Inflammatory macrophage treated with lipopolysaccharide for 1 hour (primary cell): ENCODE data around the gene MCL1.
"Not testable (repeated sequence)": the region's sequence is repeated elsewhere in the genome, so short reads cannot be mapped to it uniquely, and the experiment has no call there.

Experiments used
- DNase-seq, 2 donors: peaks; one replicate each; pipeline ENCODE4 v3.0.0-alpha.2; 2020 to 2022

The MCL1 gene

DNA sequence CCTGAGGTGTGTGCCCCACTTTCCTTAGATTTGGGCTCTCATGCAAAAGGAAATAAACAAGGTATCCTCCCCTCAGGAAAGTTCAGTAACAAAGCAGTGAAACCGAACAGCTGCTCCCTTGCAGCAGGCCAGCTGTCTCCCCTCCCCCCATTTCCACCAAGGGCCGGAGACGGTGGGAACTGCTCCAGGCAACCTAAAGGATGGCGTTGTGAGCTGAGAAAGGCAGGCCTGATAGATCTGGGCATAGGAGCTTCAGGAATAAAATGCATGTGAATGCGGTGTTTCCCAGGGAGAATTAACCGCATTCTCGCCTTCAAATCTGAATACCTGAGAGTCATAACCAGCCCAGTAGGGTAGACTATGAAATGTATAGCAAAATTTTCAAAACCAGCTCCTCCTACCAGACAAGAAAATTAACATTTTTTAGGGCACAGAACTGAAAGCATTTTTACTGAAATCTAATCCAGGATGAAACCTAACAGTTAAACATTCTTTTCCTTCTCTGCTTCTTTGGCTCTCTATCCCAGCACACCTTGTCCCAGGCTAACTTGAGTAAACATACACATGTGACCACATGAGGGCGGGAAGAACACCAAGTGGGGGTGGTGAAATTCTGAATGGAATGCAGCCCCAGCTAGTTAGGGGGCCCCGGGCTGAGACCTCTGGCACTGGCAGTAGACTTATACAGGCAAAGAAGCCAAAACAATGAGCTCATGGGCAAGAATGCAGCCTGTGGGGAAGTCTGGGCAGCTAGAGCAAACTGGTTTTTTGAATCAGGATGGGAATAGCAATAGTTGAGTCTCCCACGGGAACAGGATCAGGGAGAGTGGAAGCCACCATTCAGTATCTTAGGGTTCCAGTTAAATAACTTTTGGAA lies 11.5 kb downstream of the MCL1 start:
- DNase-seq: peak in 1 of 2 donors; percentile 53

DNA sequence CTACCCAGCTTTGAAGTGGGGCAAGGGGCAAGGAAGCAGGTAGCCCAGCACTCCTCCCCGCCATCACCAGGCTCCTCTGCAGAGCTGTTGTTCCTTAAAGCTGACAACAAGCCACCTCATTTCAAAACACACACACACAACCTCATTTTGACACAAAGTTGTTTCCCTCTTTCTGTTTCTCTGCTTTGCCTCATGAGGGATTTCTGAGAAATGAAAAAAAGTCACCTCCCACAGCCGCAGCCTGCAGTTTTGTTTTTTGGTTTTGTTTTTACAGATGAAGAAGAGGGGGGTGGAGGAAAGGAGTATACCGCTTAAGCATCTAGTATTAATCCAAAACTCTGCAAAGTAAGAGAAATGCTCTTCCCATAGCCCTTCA lies 12.1 kb downstream of the MCL1 start:
- peak; percentile 87 to 88 for DNase-seq

DNA sequence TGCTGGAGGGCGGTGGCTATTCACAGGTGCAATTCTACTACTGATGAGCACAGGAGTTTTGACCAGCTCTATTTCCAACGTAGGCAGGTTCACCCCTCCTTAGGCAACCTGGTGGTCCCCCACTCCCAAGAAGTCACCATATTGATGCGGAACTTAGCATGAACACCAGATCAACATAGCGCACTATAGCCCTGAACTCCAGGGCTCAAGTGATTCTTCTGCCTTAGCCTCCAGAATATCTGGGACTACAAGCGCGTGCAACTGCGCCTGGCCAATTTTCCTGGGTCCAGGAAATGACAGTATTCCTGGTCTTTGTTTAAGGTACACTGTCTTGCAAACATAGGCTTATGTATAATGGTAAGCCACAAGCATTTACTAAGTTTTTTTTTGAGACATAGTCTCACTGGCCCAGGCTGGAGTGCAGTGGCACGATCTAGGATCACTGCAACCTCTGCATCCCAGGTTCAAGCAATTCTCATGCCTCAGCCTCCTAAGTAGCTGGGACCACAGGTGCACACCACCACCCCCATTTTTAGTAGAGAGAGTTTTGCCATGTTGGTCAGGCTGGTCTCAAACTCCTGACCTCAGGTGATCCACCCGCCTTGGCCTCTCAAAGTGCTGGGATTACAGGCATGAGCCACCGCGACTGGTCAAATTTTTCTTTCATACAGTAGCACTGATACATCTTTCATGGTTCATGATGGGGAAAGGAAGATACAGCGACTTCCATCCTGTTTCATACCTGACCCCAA lies 12.6 kb downstream of the MCL1 start:
- DNase-seq: no peak

DNA sequence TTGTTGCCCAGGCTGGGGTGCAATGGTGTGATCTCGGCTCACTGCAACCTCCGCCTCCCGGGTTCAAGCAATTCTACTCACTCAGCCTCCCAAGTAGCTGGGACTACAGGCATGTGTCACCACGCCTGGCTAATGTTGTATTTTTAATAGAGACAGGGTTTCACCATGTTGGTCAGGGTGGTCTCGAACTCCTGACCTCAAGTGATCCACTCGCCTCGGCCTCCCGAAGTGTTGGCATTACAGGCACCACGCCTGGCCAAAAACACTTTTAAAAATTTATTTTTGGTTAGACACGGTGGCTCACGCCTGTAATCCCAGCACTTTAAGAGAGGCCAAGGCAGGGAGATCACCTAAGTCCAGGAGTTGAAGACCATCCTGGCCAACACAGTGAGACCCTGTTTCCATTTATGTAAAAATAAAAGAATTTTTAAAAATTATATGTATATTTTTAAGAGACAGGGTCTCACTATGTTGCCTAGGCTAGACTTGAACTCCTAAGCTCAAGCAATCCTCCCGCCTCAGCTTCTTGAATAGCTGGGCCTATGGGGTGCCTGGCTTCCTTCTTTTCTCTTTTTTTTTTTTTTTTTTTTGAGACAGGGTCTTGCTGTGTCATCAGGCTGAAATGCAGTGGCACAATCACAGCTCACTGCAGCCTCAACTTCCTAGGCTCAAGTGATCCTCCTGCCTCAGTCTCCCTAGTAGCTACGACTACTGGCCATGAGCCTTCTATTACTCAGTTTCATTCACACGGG lies 14.0 kb downstream of the MCL1 start:
- DNase-seq: not testable (repeated sequence)

DNA sequence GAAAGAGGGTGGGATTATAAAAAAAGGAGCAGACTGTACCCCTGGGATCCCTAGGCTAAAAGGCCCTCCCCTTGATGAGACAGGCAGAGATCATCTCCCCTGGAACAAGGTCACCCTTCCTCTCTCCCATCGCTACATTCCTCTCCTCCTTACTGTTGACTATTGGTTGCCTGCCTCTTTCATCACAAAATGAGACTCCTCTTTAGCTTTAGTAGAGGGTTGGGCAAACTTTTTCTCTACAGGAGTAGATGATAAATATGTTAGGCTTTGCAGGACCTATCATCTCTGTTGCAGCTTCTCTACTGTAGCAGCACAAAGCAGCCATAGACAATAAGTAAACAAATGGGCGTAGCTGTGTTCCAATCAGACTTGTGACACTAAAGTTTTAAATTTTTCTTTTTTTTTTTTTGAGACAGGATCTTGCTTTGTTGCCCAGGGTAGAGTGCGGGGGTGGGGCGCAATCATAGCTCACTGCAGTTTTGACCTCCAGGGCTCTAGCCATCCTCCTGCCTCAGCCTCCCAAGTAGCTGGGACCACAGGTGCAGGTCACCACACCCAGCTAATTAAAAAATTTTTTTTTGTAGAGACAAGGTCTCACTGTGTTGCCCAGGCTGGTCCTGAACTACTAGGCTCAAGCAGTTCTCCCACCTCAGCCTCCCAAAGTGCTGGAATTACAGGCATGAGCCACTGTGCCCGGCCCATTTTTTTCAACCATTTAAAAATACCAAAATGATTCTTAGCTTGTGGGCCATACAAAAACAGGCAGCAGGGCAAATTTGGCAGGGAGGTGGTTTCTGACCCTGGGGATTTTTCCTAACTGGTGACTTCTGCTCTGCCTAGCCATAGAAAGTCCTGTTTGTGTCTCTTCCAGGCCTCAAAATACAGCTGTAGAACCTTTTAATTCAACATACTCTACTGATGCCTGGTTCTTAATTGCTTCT lies 15.1 kb downstream of the MCL1 start:
- DNase-seq: peak in 1 of 2 donors; percentile 26

DNA sequence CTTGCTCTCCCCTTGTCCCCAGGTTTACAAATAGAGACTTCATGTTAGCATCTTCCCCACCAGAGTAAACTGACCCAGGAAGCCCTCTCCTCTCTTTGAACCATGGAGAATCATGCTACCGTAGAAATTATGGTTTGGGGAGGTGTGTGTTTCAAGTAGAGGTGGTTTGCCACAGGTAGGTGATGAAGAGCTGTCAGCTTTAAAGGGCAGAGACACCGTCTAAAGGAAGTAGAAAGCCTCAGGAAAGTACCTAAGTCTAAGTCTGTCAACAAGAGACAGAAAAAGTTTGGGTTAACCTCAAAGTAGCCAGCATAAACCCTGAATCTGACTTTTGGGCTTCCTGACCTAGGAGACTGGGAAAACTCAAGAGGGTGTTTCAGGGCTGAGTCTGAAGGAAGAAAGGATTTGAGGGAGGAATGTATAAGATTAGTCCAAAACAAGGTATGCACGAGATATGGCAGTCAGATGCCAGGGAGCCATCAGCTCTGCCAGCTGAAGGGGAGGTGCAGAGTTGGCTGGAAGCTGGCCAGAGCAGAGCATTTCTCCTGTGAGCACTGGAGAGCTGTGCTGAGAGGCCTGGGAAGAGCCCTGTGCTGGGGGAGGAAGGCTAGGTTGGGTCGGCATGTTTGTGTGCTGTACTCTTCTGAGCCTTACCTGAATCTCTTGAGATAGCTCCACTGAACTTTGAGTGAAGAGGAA lies 15.9 kb downstream of the MCL1 start:
- DNase-seq: no peak

DNA sequence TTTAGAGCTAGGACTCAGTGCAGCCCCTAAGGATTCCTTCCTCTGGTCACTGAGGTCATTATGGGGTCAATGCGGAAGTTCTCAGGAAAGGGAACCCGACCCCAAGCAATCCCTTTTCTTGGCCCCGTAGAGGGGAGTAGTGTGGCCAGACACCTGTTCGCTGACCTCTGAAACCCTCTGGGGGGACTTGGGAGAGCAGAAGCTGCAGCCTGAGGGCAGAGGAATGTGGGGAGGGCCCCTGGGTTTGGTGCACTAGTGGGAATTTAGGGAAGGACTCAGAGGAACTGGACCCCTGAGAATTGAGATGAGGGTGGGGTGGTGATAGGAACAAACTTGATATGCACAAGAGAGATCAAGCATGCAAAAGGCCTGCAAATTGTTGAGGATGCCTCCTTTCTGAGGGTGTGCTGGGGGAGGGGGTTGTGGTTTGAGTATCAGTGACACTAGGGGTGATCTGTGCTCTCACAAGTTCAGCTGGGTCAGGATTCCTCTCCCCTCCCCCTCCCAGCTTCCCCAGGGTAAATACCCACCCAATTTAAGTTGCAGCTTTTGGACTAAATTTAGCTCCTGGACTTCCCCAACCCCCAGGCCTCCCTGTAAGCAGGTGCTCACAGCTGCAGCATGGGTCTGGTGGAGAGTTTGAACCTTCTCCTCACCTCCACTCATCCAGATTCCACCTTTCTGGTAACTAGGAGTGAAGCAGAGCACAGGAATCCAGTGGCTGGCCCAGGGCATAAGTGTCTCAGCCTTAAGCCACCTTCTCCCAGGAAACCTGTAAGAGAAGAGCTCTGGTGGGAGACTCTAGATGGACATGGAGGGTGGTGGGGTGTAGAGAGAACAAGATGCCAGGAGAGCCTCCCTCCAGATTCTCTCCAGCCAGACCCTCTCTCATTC lies 16.7 kb downstream of the MCL1 start:
- peak in 1 of 2 donors; percentile 14 for DNase-seq

DNA sequence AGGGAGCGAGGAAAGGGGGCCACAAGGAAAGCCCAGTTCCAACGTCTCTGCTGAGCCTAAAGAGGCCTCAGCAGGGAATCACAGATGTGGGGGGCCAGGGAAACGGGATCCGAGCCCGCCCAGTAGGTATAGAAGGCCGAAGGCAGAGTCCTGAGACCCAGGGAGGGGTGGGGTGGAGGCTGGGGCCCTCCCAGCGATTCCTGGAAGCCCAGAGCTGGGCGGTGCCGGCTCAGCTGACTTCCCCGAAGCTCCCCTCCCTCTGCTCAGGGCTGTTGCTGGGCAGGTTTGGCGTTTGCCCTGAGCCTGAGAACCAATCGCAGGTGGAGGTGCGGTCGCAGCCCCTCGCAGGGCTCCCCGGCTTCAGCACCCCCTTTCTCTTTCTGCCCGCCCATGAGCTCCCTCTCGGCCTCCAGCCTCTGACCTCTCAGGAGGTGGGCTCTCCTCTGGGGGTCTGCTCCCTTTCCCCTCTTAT lies 17.4 kb downstream of the MCL1 start:
- peak; percentile 75 to 87 for DNase-seq

DNA sequence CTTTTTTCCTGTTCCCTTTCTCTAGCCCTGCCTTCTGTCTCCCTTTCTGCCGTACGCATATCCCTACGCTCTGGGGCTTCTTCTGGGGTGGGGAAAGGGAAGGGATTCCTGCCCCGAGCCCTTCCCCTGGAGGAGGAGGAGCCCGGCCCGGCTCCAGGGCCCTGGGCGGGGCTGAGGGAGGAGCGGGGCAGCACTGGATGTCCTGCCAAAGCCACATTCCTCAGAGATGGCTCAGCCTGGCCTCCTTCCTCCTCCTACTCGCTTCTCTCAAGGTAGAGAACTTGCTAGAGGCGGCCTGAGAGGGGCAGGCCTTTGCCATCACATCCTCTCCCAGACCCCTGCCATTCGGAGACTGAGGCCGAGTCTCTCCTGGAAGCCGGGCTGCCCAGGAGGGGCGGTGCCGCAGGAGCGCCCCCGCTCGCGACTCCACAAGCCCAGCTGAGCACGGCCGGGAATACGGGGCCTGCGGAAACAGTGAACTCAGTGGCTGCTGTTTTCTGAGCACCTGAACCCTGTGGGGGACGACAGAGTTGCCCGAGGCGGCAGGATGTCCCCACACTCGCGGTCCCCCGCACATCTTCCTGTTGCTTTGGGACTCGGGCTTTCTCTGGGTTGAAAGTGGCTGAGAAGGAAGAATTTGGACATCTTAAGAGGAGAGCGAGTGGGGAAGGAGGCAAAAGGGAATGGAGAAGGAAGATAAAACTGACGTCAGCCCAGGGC lies 18.0 kb downstream of the MCL1 start:
- peak; percentile 86 to 89 for DNase-seq

DNA sequence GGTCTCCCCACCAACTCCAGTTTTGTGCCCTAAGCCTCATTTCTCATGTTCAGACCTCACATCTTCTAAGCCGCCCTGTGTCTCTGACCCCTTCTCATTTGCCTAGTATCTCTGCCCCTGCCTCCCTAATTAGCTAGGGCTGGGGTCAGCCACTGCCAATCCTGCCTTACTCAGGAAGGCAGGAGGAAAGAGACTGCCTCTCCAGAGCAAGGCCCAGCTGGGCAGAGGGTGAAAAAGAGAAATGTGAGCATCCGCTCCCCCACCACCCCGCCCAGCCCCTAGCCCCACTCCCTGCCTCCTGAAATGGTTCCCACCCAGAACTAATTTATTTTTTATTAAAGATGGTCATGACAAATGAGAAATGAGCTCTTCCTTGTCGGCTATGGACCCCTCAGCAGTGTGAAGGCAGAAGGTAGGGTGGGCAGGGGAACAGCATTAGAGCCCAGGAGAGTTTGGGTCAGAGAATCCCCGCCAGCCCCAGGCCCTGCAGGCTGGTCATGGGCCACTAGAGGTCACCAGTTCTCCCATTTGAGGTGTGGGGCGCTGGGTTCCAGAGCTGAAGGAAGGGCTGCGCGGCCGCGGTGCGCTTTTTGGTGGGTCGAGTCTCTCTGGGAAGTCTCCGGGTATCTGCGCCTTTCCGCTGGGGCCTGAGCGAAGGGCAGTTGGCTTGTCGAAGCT lies 18.7 kb downstream of the MCL1 start:
- peak in 1 of 2 donors; percentile 88 for DNase-seq

DNA sequence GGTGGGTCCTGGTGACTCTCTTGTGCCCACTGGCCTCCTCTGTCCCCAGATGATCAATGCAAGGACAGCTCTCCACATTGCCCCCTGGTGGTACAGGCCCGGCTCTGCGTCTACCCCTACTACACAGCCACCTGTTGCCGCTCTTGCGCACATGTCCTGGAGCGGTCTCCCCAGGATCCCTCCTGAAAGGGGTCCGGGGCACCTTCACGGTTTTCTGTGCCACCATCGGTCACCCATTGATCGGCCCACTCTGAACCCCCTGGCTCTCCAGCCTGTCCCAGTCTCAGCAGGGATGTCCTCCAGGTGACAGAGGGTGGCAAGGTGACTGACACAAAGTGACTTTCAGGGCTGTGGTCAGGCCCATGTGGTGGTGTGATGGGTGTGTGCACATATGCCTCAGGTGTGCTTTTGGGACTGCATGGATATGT lies 19.4 kb downstream of the MCL1 start:
- DNase-seq: peak in 1 of 2 donors; percentile 78

DNA sequence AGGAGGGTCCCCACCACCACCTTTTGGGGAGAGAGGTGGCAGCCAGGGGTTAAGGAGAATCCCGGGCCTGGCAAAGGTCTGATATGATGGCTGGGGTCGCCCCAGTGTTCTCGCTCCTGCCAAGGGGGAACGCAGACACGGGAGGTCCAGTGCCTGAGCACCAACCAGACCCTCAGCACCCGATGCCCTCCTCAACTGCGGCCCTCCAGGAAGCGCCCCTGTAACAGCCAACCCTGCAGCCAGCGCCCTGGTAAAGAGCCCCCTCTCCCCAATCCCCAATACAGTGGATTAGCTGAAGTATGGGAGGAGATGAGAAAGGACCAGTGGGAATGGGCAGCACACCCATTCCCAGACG lies 19.8 kb downstream of the MCL1 start:
- no peak for DNase-seq

DNA sequence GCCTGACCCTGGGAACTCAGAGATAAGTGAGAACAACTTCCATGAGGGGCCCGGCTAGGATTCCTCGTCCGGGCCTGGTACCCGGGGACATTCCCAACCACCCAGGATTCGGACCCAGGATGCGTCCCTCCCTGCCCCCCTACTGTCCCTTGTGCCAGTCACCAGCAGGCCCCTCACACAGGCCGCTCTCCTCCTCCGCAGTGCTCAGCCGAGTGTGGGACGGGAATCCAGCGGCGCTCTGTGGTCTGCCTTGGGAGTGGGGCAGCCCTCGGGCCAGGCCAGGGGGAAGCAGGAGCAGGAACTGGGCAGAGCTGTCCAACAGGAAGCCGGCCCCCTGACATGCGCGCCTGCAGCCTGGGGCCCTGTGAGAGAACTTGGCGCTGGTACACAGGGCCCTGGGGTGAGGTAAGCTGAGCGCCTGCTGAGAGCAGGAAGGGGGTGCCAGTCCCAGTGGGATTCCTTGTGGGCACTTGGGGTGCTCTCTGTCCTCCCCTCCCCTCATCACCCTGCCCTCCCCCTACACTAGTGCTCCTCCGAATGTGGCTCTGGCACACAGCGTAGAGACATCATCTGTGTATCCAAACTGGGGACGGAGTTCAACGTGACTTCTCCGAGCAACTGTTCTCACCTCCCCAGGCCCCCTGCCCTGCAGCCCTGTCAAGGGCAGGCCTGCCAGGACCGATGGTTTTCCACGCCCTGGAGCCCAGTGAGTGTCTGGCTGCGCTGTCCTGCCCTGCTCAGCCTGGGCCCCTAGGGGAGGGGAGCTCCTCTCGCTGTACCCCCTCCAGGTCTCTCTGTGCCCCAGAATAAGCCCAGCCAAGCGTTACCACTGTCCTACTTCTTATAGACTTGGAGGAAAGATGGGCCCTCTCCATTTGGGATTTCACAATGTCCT lies 20.4 kb downstream of the MCL1 start:
- DNase-seq: peak in 1 of 2 donors; percentile 35

DNA sequence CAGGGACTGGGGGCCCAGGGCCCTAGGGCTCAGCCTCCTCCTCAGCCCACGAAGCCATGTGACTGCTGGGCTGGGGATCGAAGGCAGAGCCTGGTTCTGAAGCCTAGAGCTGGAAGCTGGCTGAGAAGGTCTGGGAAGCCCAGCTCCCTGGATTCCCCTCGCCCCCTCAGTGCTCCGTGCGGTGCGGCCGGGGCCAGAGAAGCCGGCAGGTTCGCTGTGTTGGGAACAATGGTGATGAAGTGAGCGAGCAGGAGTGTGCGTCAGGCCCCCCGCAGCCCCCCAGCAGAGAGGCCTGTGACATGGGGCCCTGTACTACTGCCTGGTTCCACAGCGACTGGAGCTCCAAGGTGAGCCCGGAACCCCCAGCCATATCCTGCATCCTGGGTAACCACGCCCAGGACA lies 21.1 kb downstream of the MCL1 start:
- no peak for DNase-seq

DNA sequence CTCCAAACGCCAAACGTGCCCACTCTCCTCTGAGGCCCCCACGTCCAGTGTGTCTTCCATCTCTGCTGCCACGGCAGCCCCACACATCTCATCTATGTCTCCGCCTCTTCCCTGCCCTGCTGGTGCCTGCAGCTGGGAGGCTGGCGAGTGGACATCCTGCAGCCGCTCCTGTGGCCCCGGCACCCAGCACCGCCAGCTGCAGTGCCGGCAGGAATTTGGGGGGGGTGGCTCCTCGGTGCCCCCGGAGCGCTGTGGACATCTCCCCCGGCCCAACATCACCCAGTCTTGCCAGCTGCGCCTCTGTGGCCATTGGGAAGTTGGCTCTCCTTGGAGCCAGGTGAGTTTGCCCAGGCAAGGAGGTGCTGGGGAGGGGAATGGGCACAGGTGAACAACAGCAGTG lies 21.6 kb downstream of the MCL1 start:
- DNase-seq: no peak

DNA sequence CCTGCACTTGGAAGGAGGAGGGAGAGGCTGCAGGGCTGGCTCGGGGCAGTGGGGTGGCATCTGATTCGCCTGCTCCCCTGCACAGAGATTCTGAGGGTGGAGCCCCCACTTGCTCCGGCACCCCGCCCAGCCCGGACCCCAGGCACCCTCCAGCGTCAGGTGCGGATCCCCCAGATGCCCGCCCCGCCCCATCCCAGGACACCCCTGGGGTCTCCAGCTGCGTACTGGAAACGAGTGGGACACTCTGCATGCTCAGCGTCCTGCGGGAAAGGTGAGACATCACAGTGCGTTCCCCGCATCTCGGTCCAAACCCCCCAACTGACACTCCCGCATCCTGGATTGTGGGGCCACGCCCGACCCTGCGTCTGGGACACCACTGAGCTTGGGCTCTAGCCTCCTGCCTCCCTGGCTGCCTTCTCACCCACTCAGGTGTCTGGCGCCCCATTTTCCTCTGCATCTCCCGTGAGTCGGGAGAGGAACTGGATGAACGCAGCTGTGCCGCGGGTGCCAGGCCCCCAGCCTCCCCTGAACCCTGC lies 22.3 kb downstream of the MCL1 start:
- DNase-seq: no peak

DNA sequence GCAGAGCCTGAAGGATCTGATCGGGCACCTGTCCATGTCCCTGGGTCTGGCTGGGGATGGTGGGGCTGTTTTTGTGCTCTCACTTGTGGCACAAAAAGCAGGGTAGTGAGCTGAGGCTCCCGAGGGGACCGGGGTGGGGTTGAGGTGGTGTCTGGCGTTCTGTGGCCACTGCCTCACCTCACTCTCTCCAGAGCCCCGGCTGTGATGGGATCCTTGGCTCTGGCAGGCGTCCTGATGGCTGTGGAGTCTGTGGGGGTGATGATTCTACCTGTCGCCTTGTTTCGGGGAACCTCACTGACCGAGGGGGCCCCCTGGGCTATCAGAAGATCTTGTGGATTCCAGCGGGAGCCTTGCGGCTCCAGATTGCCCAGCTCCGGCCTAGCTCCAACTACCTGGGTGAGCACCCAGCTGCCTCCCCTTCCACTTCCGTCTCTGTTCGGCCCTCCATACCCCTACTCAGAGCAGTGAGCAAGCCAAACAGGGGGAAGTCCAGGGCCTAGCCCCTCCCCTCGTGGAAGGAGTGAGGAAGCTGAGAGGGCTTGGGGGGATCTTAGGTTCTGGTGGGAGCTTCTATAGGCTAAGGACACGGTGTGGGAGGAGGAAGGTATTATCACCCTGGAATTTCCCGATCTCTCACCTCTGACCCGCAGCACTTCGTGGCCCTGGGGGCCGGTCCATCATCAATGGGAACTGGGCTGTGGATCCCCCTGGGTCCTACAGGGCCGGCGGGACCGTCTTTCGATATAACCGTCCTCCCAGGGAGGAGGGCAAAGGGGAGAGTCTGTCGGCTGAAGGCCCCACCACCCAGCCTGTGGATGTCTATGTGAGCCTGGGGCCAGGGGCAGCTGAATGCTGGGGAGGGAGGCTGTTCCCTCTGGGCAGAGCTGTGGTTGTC lies 23.2 kb downstream of the MCL1 start:
- DNase-seq: no peak
